ENCODE data around the gene MLH3. TPM values are rescaled to one million over a fixed set of nuclear protein-coding genes. Genes with fewer than 3 reads are reported as not detected.

The MLH3 gene
- polyA plus RNA-seq, 1 donor (not counting 4 experiments of a cell fraction or from before 2014, with no cell fraction given): 13.0 TPM

- Histone ChIP-seq H4K20me1 (ENCODE audit: control insufficient read depth, extremely low read depth, insufficient read depth, low read length) (no peaks in the 10 kb centered on the region), H3K9me3 (ENCODE audit: control insufficient read depth, low read depth, low read length) (no peaks in the 10 kb centered on the region), H3K9me1 (ENCODE audit: control insufficient read depth, extremely low read depth, insufficient read depth, low read length) (no peaks in the 10 kb centered on the region), H3K79me2 (ENCODE audit: control insufficient read depth, insufficient read depth, low read length) (peaks cover 2% of the 10 kb centered on the region), H3K4me2 (ENCODE audit: control insufficient read depth, extremely low read depth, insufficient read depth, low read depth, low read length) (no peak overlapping the region), H3K4me3 (ENCODE audit: control insufficient read depth in 2 of 3, extremely low read depth in 1 of 3, insufficient read depth in 2 of 3, low read depth in 1 of 3, low read length in 3 of 3) (no peak overlapping the region), H3K9ac (ENCODE audit: control insufficient read depth, extremely low read depth, insufficient read depth, low read length) (no peak overlapping the region), H2AFZ (ENCODE audit: control insufficient read depth, low read length) (no peak overlapping the region), H3K36me3 (ENCODE audit: control insufficient read depth in 2 of 2, extremely low read depth in 1 of 2, insufficient read depth in 2 of 2, low read length in 2 of 2) (peaks cover 26 to 39% of the 10 kb centered on the region in 2 experiments), H3K27ac (ENCODE audit: control insufficient read depth, insufficient read depth, low read length) (no peak overlapping the region), H3K27me3 (ENCODE audit: control insufficient read depth, extremely low read depth, insufficient read depth, low read length) (no peaks in the 10 kb centered on the region), H3K4me1 (ENCODE audit: control insufficient read depth, extremely low read depth, insufficient read depth, low read length) (peaks cover 2% of the 10 kb centered on the region)
- TF ChIP-seq, protein P1, sequence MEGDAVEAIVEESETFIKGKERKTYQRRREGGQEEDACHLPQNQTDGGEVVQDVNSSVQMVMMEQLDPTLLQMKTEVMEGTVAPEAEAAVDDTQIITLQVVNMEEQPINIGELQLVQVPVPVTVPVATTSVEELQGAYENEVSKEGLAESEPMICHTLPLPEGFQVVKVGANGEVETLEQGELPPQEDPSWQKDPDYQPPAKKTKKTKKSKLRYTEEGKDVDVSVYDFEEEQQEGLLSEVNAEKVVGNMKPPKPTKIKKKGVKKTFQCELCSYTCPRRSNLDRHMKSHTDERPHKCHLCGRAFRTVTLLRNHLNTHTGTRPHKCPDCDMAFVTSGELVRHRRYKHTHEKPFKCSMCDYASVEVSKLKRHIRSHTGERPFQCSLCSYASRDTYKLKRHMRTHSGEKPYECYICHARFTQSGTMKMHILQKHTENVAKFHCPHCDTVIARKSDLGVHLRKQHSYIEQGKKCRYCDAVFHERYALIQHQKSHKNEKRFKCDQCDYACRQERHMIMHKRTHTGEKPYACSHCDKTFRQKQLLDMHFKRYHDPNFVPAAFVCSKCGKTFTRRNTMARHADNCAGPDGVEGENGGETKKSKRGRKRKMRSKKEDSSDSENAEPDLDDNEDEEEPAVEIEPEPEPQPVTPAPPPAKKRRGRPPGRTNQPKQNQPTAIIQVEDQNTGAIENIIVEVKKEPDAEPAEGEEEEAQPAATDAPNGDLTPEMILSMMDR (optimal IDR thresholded peaks at IDR 0.05 in 1 of 3, IDR thresholded peaks at IDR 0.05 in 1 of 3, conservative IDR thresholded peaks at IDR 0.05 in 1 of 3; ENCODE audit: extremely low read depth in 1 of 3, insufficient read depth in 2 of 3, low read length in 3 of 3): no peak
- no peak for TF ChIP-seq EZH2 (IDR thresholded peaks at IDR 0.05; ENCODE audit: low read length)
- no peak for DNase-seq (ENCODE audit: low read depth, low spot score)
- no peak for FAIRE-seq
- dilution Hi-C loops (cut with MboI; ENCODE audit: extremely low pct_ligation_motif_present, low sequenced_read_pairs): no loop called here
Observed at GRCh38 chr14:75011356-75011994, 39.8 kb downstream of the MLH3 start.

DNA sequence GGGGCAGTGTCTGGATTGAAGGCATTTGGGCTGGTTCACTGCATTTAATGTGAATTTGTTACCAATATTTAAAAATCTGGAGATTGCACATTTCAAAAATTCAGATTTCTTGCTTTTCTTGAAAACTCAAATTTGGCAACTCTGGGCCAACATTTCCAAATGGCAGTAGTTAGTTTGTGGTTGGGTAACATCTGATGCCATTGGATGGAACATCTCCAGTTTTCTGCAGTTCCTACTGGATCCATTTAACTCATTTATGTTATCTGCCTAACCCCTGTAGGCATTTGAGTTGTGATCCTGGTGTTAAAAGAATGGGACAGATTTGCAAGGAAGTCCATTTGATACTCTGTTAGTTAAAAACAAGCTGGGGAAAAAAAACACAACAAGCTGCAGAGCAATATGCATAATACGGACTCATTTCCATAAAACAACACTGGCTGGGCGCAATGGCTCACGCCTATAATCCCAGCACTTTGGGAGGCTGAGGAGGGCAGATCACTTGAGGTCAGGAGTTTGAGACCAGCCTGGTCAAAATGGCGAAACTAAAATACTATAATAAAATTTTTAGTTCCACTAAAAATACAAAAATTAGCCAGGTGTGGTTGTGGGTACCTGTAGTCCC lies 40.7 kb downstream of the MLH3 start:
- DNase-seq (ENCODE audit: low read depth, low spot score): no peak
- no peaks in the 10 kb centered on the region for H3K27me3 ChIP-seq (ENCODE audit: control insufficient read depth, extremely low read depth, insufficient read depth, low read length)
- peaks cover 4% of the 10 kb centered on the region for H3K4me1 ChIP-seq (ENCODE audit: control insufficient read depth, extremely low read depth, insufficient read depth, low read length)
- FAIRE-seq: no peak
- H3K36me3 ChIP-seq (ENCODE audit: control insufficient read depth in 2 of 2, extremely low read depth in 1 of 2, insufficient read depth in 2 of 2, low read length in 2 of 2): peaks cover 29 to 43% of the 10 kb centered on the region in 2 experiments
- TF ChIP-seq, protein P1 (optimal IDR thresholded peaks at IDR 0.05 in 1 of 3, IDR thresholded peaks at IDR 0.05 in 1 of 3, conservative IDR thresholded peaks at IDR 0.05 in 1 of 3; ENCODE audit: extremely low read depth in 1 of 3, insufficient read depth in 2 of 3, low read length in 3 of 3): no peak
- no peak for TF ChIP-seq EZH2 (IDR thresholded peaks at IDR 0.05; ENCODE audit: low read length)
- H3K9me1 ChIP-seq (ENCODE audit: control insufficient read depth, extremely low read depth, insufficient read depth, low read length): no peaks in the 10 kb centered on the region
- no peak overlapping the region for H3K4me3 ChIP-seq (ENCODE audit: control insufficient read depth in 2 of 3, extremely low read depth in 1 of 3, insufficient read depth in 2 of 3, low read depth in 1 of 3, low read length in 3 of 3)
- H3K79me2 ChIP-seq (ENCODE audit: control insufficient read depth, insufficient read depth, low read length): peaks cover 4% of the 10 kb centered on the region
- H3K4me2 ChIP-seq (ENCODE audit: control insufficient read depth, extremely low read depth, insufficient read depth, low read depth, low read length): no peak overlapping the region
- no peak overlapping the region for H3K9ac ChIP-seq (ENCODE audit: control insufficient read depth, extremely low read depth, insufficient read depth, low read length)
- no peak overlapping the region for H2AFZ ChIP-seq (ENCODE audit: control insufficient read depth, low read length)
- no peaks in the 10 kb centered on the region for H3K9me3 ChIP-seq (ENCODE audit: control insufficient read depth, low read depth, low read length)
- no peaks in the 10 kb centered on the region for H4K20me1 ChIP-seq (ENCODE audit: control insufficient read depth, extremely low read depth, insufficient read depth, low read length)
- H3K27ac ChIP-seq (ENCODE audit: control insufficient read depth, insufficient read depth, low read length): no peak overlapping the region
- dilution Hi-C loops (cut with MboI; ENCODE audit: extremely low pct_ligation_motif_present, low sequenced_read_pairs): no loop called here

Data from keratinocyte (primary cell).